DND-41 (cell line): ENCODE measurements around the gene DES.
A peak's percentile ranks its signal among the peaks of the same experiment; 100 is the strongest.

ENCODE experiments used
- ATAC-seq: fragments of 200-7000 bp; cut with Tn5 transposase; 3 replicates; pipeline ENCODE4 v1.9.1; 2021; ENCODE audit warnings: low read depth; ENCODE audit not compliant: insufficient read depth
- DNase-seq: peaks from one replicate; pipeline ENCODE4 v3.0.0-alpha.2; 2020
- H2AFZ ChIP-seq: 2 replicates; pipeline ENCODE4 v1.6.0; 2012; ENCODE audit warnings: low read depth, low read length
- H3K27ac ChIP-seq: 2 replicates; pipeline ENCODE4 v1.5.1; 2012; ENCODE audit warnings: low read length, inconsistent platforms
- H3K27me3 ChIP-seq: fragments of 200-600 bp; sonication (generic); 2 replicates; pipeline ENCODE4 v1.6.0; 2012; ENCODE audit warnings: low read length, mild to moderate bottlenecking, inconsistent platforms; ENCODE audit not compliant: insufficient read depth, poor library complexity
- H3K36me3 ChIP-seq: 2 replicates; pipeline ENCODE4 v1.5.1; 2012; ENCODE audit warnings: low read length, inconsistent platforms; ENCODE audit not compliant: insufficient read depth
- H3K4me1 ChIP-seq: 2 replicates; pipeline ENCODE4 v1.5.1; 2012; ENCODE audit warnings: mild to moderate bottlenecking, low read length; ENCODE audit not compliant: insufficient read depth
- H3K4me2 ChIP-seq: 2 replicates; pipeline ENCODE4 v1.6.0; 2012; ENCODE audit warnings: mild to moderate bottlenecking, moderate library complexity, low read length, inconsistent platforms; ENCODE audit not compliant: insufficient read depth
- H3K4me3 ChIP-seq, 2 experiments: fragments of 200-600 bp in 1 of 2; shearing (Covaris generic) in 1 of 2; 2 replicates each; pipeline ENCODE4 v1.5.1; 2012 to 2016; ENCODE audit warnings: inconsistent platforms in 2 of 2, low read length in 2 of 2, mild to moderate bottlenecking in 2 of 2, low read depth in 1 of 2, moderate library complexity in 1 of 2
- H3K79me2 ChIP-seq: 2 replicates; pipeline ENCODE4 v1.6.0; 2012; ENCODE audit warnings: low read length, inconsistent platforms; ENCODE audit not compliant: insufficient read depth
- H3K9ac ChIP-seq: 2 replicates; pipeline ENCODE4 v1.6.0; 2012; ENCODE audit warnings: low read depth, mild to moderate bottlenecking, inconsistent platforms, low read length, moderate library complexity
- H3K9me3 ChIP-seq: 2 replicates; pipeline ENCODE4 v1.5.1; 2012; ENCODE audit warnings: low read length, moderate library complexity, mild to moderate bottlenecking, inconsistent platforms; ENCODE audit not compliant: insufficient read depth, severe bottlenecking
- H4K20me1 ChIP-seq: 2 replicates; pipeline ENCODE4 v1.6.0; 2012; ENCODE audit warnings: low read length; ENCODE audit not compliant: insufficient read depth
- CTCF ChIP-seq: IDR thresholded peaks from 2 replicates; pipeline ENCODE4 v1.5.1; 2012; ENCODE audit warnings: borderline replicate concordance, low read length, moderate library complexity, mild to moderate bottlenecking; ENCODE audit not compliant: poor library complexity, severe bottlenecking; ENCODE audit errors: extremely low read depth
- EZH2 ChIP-seq: IDR thresholded peaks from 3 replicates; pipeline ENCODE4 v1.6.1; 2012; ENCODE audit warnings: borderline replicate concordance, low read depth, mild to moderate bottlenecking, moderate library complexity, low read length, inconsistent platforms; ENCODE audit not compliant: severe bottlenecking

DES gene

GRCh38 chr2:219455581-219455980 is 37.4 kb downstream of the DES start:
- no peak overlapping the region for H3K4me2 ChIP-seq
- no peaks in the 10 kb centered on the region for H3K9me3 ChIP-seq
- H2AFZ ChIP-seq = no peak overlapping the region
- H3K79me2 ChIP-seq = no peaks in the 10 kb centered on the region
- TF ChIP-seq CTCF (no peak), EZH2 (no peak)
- no peak overlapping the region for H3K9ac ChIP-seq
- H4K20me1 ChIP-seq = peaks cover 9% of the 10 kb centered on the region
- no peak for DNase-seq
- no peak overlapping the region for H3K4me3 ChIP-seq
- H3K27me3 ChIP-seq = no peaks in the 10 kb centered on the region
- H3K36me3 ChIP-seq = no peaks in the 10 kb centered on the region
- 0 out of 3 replicates have a peak, but pooled peaks have one; percentile 11 for ATAC-seq
- H3K4me1 ChIP-seq = no peaks in the 10 kb centered on the region
- no peak overlapping the region for H3K27ac ChIP-seq

GRCh38 chr2:219457784-219458369 is 39.7 kb downstream of the DES start:
- peak; percentile 20 for DNase-seq
- no peaks in the 10 kb centered on the region for H3K36me3 ChIP-seq
- H3K9me3 ChIP-seq = no peaks in the 10 kb centered on the region
- H3K4me3 ChIP-seq = no peak overlapping the region
- no peak overlapping the region for H3K4me2 ChIP-seq
- ATAC-seq = peak; percentile 82
- no peak overlapping the region for H3K27ac ChIP-seq
- no peak overlapping the region for H3K9ac ChIP-seq
- no peaks in the 10 kb centered on the region for H3K4me1 ChIP-seq
- peaks cover 9% of the 10 kb centered on the region for H4K20me1 ChIP-seq
- no peaks in the 10 kb centered on the region for H3K79me2 ChIP-seq
- TF ChIP-seq EZH2 (no peak), CTCF (peak; percentile 53)
- no peak overlapping the region for H2AFZ ChIP-seq
- no peaks in the 10 kb centered on the region for H3K27me3 ChIP-seq

GRCh38 chr2:219458996-219459395 is 40.8 kb downstream of the DES start:
- Histone ChIP-seq H3K9me3 (no peaks in the 10 kb centered on the region), H3K36me3 (no peaks in the 10 kb centered on the region), H3K4me3 (no peak overlapping the region), H3K79me2 (no peaks in the 10 kb centered on the region), H3K9ac (no peak overlapping the region), H3K4me1 (no peaks in the 10 kb centered on the region), H4K20me1 (peaks cover 9% of the 10 kb centered on the region), H2AFZ (no peak overlapping the region), H3K27ac (no peak overlapping the region), H3K4me2 (no peak overlapping the region), H3K27me3 (no peaks in the 10 kb centered on the region)
- no peak for TF ChIP-seq CTCF
- TF ChIP-seq EZH2 = no peak
- DNase-seq (no peak), ATAC-seq (no peak)
